Muscle of back (tissue), 11 donors: Measurements from ENCODE around the gene SMIM15. TPM values are rescaled to one million over a fixed set of nuclear protein-coding genes. Genes with fewer than 3 reads are reported as not detected.

ENCODE experiments used
- DNase-seq, 3 donors: peaks; one replicate each; pipeline versions ENCODE4 v3.0.0 to v3.0.0-alpha.2; 2013
- polyA plus RNA-seq, 10 donors: library from polyadenylated mRNA; unstranded; fragments of 120-200 nt; gene quantifications; one replicate each; pipeline ENCODE4 v1.2.1, GENCODE V29; 2013; ENCODE audit not compliant: insufficient read length in 10 of 10

SMIM15 gene
- polyA plus RNA-seq, 10 donors = 31.9 to 43.2 (median 35.1) TPM

- DNase-seq = peak in 2 of 3 donors; percentile 17 to 87
Measured at GRCh38 chr5:61162832-61163567, 732 bp upstream of the SMIM15 start.

- DNase-seq = no peak
Measured at GRCh38 chr5:61160497-61160896, 1.8 kb downstream of the SMIM15 start.

- DNase-seq = no peak
Measured at GRCh38 chr5:61159836-61160235, 2.4 kb downstream of the SMIM15 start.

GRCh38 chr5:61159070-61159469 lies 3.2 kb downstream of the SMIM15 start:
- no peak for DNase-seq

- no peak for DNase-seq
Measured at GRCh38 chr5:61151893-61152292, 10.4 kb downstream of the SMIM15 start.

GRCh38 chr5:61148515-61148914 lies 13.8 kb downstream of the SMIM15 start:
- no peak for DNase-seq

- DNase-seq = no peak
Measured at GRCh38 chr5:61142811-61143210, 19.5 kb downstream of the SMIM15 start.

- no peak for DNase-seq
Measured at GRCh38 chr5:61142391-61142790, 19.9 kb downstream of the SMIM15 start.

- DNase-seq = no peak
Measured at GRCh38 chr5:61141801-61142200, 20.5 kb downstream of the SMIM15 start.

- no peak for DNase-seq
Measured at GRCh38 chr5:61139931-61140330, 22.3 kb downstream of the SMIM15 start.

GRCh38 chr5:61139094-61139873 lies 23.0 kb downstream of the SMIM15 start:
- no peak for DNase-seq

- DNase-seq = no peak
Measured at GRCh38 chr5:61137835-61138234, 24.4 kb downstream of the SMIM15 start.

- DNase-seq = peak in 1 of 3 donors; percentile 6
Measured at GRCh38 chr5:61132559-61132958, 29.7 kb downstream of the SMIM15 start.

- no peak for DNase-seq
Measured at GRCh38 chr5:61130289-61130688, 32.0 kb downstream of the SMIM15 start.

- no peak for DNase-seq
Measured at GRCh38 chr5:61123145-61123544, 39.1 kb downstream of the SMIM15 start.

GRCh38 chr5:61120534-61120933 lies 41.7 kb downstream of the SMIM15 start:
- DNase-seq = no peak

- DNase-seq = no peak
Measured at GRCh38 chr5:61119066-61119465, 43.2 kb downstream of the SMIM15 start.

GRCh38 chr5:61115968-61116367 lies 46.3 kb downstream of the SMIM15 start:
- no peak for DNase-seq

- DNase-seq = no peak
Measured at GRCh38 chr5:61114441-61114840, 47.8 kb downstream of the SMIM15 start.
